ENCODE measurements around the gene HCK.

DNA sequence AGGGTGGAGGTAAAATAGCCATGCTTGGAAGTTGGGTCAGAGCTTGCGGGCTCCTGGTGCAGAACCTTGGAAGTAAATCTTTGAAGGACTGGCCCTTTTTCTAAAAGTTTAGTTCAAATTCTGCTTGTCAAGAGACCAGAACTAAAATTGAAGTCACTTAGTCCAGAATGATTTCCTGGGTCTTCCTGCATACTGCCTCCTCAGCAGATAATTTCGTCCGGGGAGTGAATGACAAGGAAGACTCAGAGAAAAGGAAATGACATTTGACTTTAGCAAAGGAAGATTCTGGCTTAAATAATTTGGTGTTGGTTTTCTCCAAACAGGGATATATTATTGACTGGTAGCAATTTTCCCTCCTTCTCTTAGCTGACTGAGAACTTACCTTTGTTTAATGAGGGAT, 58.7 kb downstream of the HCK start:
- no peak for TF ChIP-seq SIN3A (IDR thresholded peaks at IDR 0.05; ENCODE audit: borderline replicate concordance, low read depth, low read length)
- no peak for TF ChIP-seq CTCF (IDR thresholded peaks at IDR 0.05)
- no peak for TF ChIP-seq EP300 (IDR thresholded peaks at IDR 0.05; ENCODE audit: borderline replicate concordance in 1 of 2, low read depth in 1 of 2, low read length in 1 of 2)
- no peak for TF ChIP-seq TAF1 (IDR thresholded peaks at IDR 0.05; ENCODE audit: borderline replicate concordance, low read depth, low read length)
- TF ChIP-seq JUND (IDR thresholded peaks at IDR 0.05), result no peak

Data from SK-N-SH (cell line).